H1 (cell line): ENCODE results near the gene OR13C9. TPM values are rescaled to one million over a fixed set of nuclear protein-coding genes. Genes with fewer than 3 reads are reported as not detected.

Experiments
- CTCF ChIA-PET: fragments of 300-600 bp; sonication (Branson Sonifier 250); formaldehyde crosslinking; loops from one replicate; lab custom pipeline; 2021; ENCODE audit not compliant: partially characterized antibody; lab: Charles Lee
- POLR2A ChIA-PET: fragments of 300-600 bp; sonication (Branson Sonifier 250); formaldehyde crosslinking; loops from one replicate; lab custom pipeline; 2021; ENCODE audit warnings: inconsistent platforms; ENCODE audit not compliant: partially characterized antibody; lab: Charles Lee
- DNase-seq, 2 experiments: peaks; one replicate each; pipeline versions ENCODE4 v3.0.0 to v3.0.0-alpha.2; 2010 to 2022; ENCODE audit warnings: low spot score in 2 of 2, low read depth in 1 of 2, mixed read lengths in 1 of 2
- FAIRE-seq: peaks from 2 replicates; lab custom pipeline; 2011; peaks lifted over from hg19 to GRCh38; lab: Jason Lieb, UNC
- H2AFZ ChIP-seq: 2 replicates; pipeline ENCODE4 v1.8.1; 2012; ENCODE audit warnings: low read length, inconsistent platforms
- H2AK5ac ChIP-seq: 2 replicates; pipeline ENCODE4 v1.6.1; 2013; ENCODE audit warnings: low read depth, low read length
- H2BK120ac ChIP-seq: replicated peaks from 2 replicates; pipeline ENCODE3; 2013; ENCODE audit warnings: low read depth, low read length, inconsistent platforms
- H2BK12ac ChIP-seq: 2 replicates; pipeline ENCODE4 v1.6.1; 2013; ENCODE audit warnings: low read depth, low read length
- H2BK15ac ChIP-seq: 2 replicates; pipeline ENCODE4 v1.6.1; 2013; ENCODE audit warnings: low read length
- H2BK20ac ChIP-seq: 2 replicates; pipeline ENCODE4 v1.6.1; 2013; ENCODE audit warnings: low read length
- H2BK5ac ChIP-seq: 2 replicates; pipeline ENCODE4 v1.6.1; 2013; ENCODE audit warnings: low read depth, low read length
- H3K14ac ChIP-seq: 2 replicates; pipeline ENCODE4 v1.6.1; 2013; ENCODE audit warnings: inconsistent platforms; ENCODE audit not compliant: insufficient read length
- H3K18ac ChIP-seq: 2 replicates; pipeline ENCODE4 v1.6.1; 2013; ENCODE audit warnings: low read length; ENCODE audit errors: extremely low read depth
- H3K23ac ChIP-seq: 2 replicates; pipeline ENCODE4 v1.6.1; 2013; ENCODE audit warnings: inconsistent platforms; ENCODE audit not compliant: insufficient read length
- H3K23me2 ChIP-seq: 2 replicates; pipeline ENCODE4 v1.6.1; 2013; ENCODE audit warnings: low read depth, low read length
- H3K27ac ChIP-seq: 2 replicates; pipeline ENCODE4 v1.6.1; 2011; ENCODE audit warnings: low read depth, low read length, inconsistent platforms
- H3K27me3 ChIP-seq, 4 experiments: replicated peaks in 1 of 4; 1 replicate in 1 of 4; 2 replicates in 3 of 4; pipeline versions ENCODE4 v1.6.1 to v1.8.1; 2011 to 2013; ENCODE audit warnings: low read length in 3 of 4, mild to moderate bottlenecking in 3 of 4, inconsistent platforms in 2 of 4, mixed read lengths in 2 of 4, moderate library complexity in 1 of 4; ENCODE audit not compliant: control insufficient read depth in 3 of 4, insufficient read depth in 3 of 4; ENCODE audit errors: extremely low read depth in 1 of 4
- H3K36me3 ChIP-seq, 4 experiments: 2 replicates each; pipeline versions ENCODE4 v1.6.1 to v1.8.1; 2011 to 2013; ENCODE audit warnings: mild to moderate bottlenecking in 4 of 4, low read length in 3 of 4, moderate library complexity in 2 of 4, control low read depth in 1 of 4, inconsistent platforms in 1 of 4; ENCODE audit not compliant: insufficient read depth in 4 of 4, control insufficient read depth in 2 of 4
- H3K4ac ChIP-seq: replicated peaks from 2 replicates; pipeline ENCODE3; 2013; ENCODE audit warnings: low read length, low read depth, mixed read lengths, inconsistent platforms; ENCODE audit not compliant: insufficient read length
- H3K4me1 ChIP-seq, 4 experiments: replicated peaks in 1 of 4; 1 replicate in 1 of 4; 2 replicates in 3 of 4; pipeline versions ENCODE4 v1.6.1 to v1.8.1; 2011 to 2013; ENCODE audit warnings: low read length in 3 of 4, inconsistent platforms in 2 of 4, mixed read lengths in 1 of 4; ENCODE audit not compliant: insufficient read depth in 4 of 4, control insufficient read depth in 3 of 4
- H3K4me2 ChIP-seq, 2 experiments: 2 replicates each; pipeline versions ENCODE4 v1.6.1 to v1.8.1; 2011 to 2013; ENCODE audit warnings: low read depth in 2 of 2, low read length in 2 of 2, control low read depth in 1 of 2, inconsistent platforms in 1 of 2, mild to moderate bottlenecking in 1 of 2; ENCODE audit not compliant: insufficient read depth in 1 of 2
- H3K4me3 ChIP-seq, 4 experiments: fragments of 200-600, 300-600 bp in 1 of 4; sonication (generic), shearing (Covaris generic), sonication (Bioruptor Twin) in 1 of 4; 2 replicates each; pipeline versions ENCODE4 v1.5.1 to v1.8.1; 2011 to 2016; ENCODE audit warnings: low read length in 4 of 4, low read depth in 3 of 4, control low read depth in 2 of 4, inconsistent platforms in 2 of 4, mild to moderate bottlenecking in 2 of 4, mixed read lengths in 1 of 4, moderate library complexity in 1 of 4; ENCODE audit not compliant: insufficient read depth in 2 of 4; ENCODE audit errors: extremely low read depth in 1 of 4
- H3K56ac ChIP-seq: replicated peaks from 2 replicates; pipeline ENCODE3; 2013; ENCODE audit warnings: low read depth, mild to moderate bottlenecking, mixed read lengths, low read length, inconsistent platforms; ENCODE audit not compliant: insufficient read length
- H3K79me1 ChIP-seq: 2 replicates; pipeline ENCODE4 v1.6.1; 2013; ENCODE audit warnings: low read depth, low read length, control low read depth
- H3K79me2 ChIP-seq, 2 experiments: 2 replicates each; pipeline versions ENCODE4 v1.6.1 to v1.8.1; 2012 to 2013; ENCODE audit warnings: low read length in 2 of 2, mild to moderate bottlenecking in 2 of 2, inconsistent platforms in 1 of 2; ENCODE audit not compliant: insufficient read depth in 2 of 2, control insufficient read depth in 1 of 2
- H3K9ac ChIP-seq, 4 experiments: replicated peaks in 1 of 4; 1 replicate in 1 of 4; 2 replicates in 3 of 4; pipeline versions ENCODE4 v1.6.1 to v1.8.1; 2011 to 2013; ENCODE audit warnings: low read depth in 3 of 4, low read length in 3 of 4, control low read depth in 2 of 4, mild to moderate bottlenecking in 2 of 4, moderate library complexity in 2 of 4, inconsistent platforms in 1 of 4; ENCODE audit errors: extremely low read depth in 1 of 4
- H3K9me3 ChIP-seq, 2 experiments: 2 replicates each; pipeline versions ENCODE4 v1.6.1 to v1.8.1; 2012 to 2013; ENCODE audit warnings: mild to moderate bottlenecking in 2 of 2, moderate library complexity in 2 of 2, control low read depth in 1 of 2, inconsistent platforms in 1 of 2, low read depth in 1 of 2, low read length in 1 of 2, mixed read lengths in 1 of 2; ENCODE audit not compliant: insufficient read depth in 2 of 2
- H4K20me1 ChIP-seq, 2 experiments: replicated peaks in 1 of 2; 2 replicates each; pipeline versions ENCODE3 to v1.8.1; 2011 to 2013; ENCODE audit warnings: inconsistent platforms in 2 of 2, low read length in 2 of 2, mild to moderate bottlenecking in 1 of 2; ENCODE audit not compliant: insufficient read depth in 2 of 2, control insufficient read depth in 1 of 2
- H4K5ac ChIP-seq: 2 replicates; pipeline ENCODE4 v1.6.1; 2013; ENCODE audit warnings: low read length, low read depth, mixed read lengths, inconsistent platforms; ENCODE audit not compliant: insufficient read length
- H4K8ac ChIP-seq: 2 replicates; pipeline ENCODE4 v1.8.0; 2013; ENCODE audit warnings: mild to moderate bottlenecking, moderate library complexity, low read length, inconsistent platforms; ENCODE audit not compliant: insufficient read depth; ENCODE audit errors: extremely low read depth
- H4K91ac ChIP-seq: replicated peaks from 2 replicates; pipeline ENCODE3; 2013; ENCODE audit warnings: low read length, mixed read lengths, inconsistent platforms; ENCODE audit not compliant: insufficient read length
- CEBPB ChIP-seq: IDR thresholded peaks from 2 replicates; pipeline ENCODE4 v1.6.1; 2012; ENCODE audit warnings: low read depth, low read length
- SAP30 ChIP-seq: fragments of 300-600 bp; sonication (generic); IDR thresholded peaks from 2 replicates; pipeline ENCODE4 v1.7.1; 2012; ENCODE audit warnings: low read length, moderate library complexity, mild to moderate bottlenecking, inconsistent platforms; ENCODE audit not compliant: insufficient read depth, insufficient replicate concordance
- WGBS, 2 experiments: shearing (Covaris generic) in 1 of 2; methylation state at CpG; one replicate each; pipeline versions ENCODE4 v1.1.6 to v1.1.7; 2013 to 2015; ENCODE audit warnings: low lambda C conversion rate in 2 of 2, mixed read lengths in 2 of 2, inconsistent platforms in 1 of 2, low coverage in 1 of 2, missing lambda C conversion rate in 1 of 2; ENCODE audit not compliant: insufficient replicate concordance in 2 of 2, insufficient coverage in 1 of 2, insufficient read length in 1 of 2; ENCODE audit errors: extremely low coverage in 1 of 2, missing lambda C conversion rate in 1 of 2; 5-methylcytosine and 5-hydroxymethylcytosine counted together
- polyA plus RNA-seq, 7 experiments: library from polyadenylated mRNA; depleted of rRNA in 3 of 7; stranded (reverse) in 5 of 7; unstranded in 2 of 7; fragments of >200 nt in 5 of 7; fragments of 200-250 nt in 2 of 7; gene quantifications; 1 replicate in 5 of 7; 2 replicates in 1 of 7; 4 replicates in 1 of 7; pipeline versions ENCODE4 v1.2.1 to v1.2.3, GENCODE V29; 2011 to 2013; ENCODE audit warnings: missing spikeins in 2 of 7, mixed read lengths in 2 of 7
- total RNA-seq: library from RNA; stranded (reverse); fragmentation: NEBNext Ultra II Directional; extraction: Animal tissue kit (Norgen Biotek cat#: 25700); gene quantifications from 2 replicates; pipeline ENCODE4 v1.2.1, GENCODE V29; 2021

Gene OR13C9
- total and polyA plus RNA-seq, 2 of the 8 experiments (the other 6 are each of a cell fraction or from before 2014, with no cell fraction given) = not detected

DNA sequence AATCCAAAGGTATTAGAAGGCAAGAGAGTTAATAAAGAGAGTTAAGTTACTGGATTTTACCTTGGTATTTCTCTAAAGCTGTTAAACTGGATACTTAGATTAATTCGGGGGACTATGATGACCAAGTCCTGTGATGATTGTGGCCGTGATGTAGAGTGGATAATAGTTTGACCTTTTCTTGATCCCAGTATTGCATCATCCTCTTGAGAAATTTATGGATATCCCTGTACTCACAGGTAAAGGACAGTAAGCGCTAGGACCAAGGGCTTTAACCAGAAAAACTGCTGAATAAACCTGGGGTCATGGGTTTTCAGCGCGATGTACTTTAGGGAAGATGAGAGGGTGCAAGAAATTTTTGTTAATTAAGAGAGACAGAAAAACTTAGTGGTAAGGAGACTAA is 40.7 kb downstream of the OR13C9 start:
- Histone ChIP-seq H3K56ac (no peak overlapping the region), H3K9me3 (no peaks in the 10 kb centered on the region), H3K36me3 (no peaks in the 10 kb centered on the region), H3K23ac (no peak overlapping the region), H3K9ac (no peak overlapping the region), H3K27ac (no peak overlapping the region), H3K14ac (no peak overlapping the region), H2AK5ac (no peak overlapping the region), H4K91ac (no peak overlapping the region), H2BK20ac (no peak overlapping the region), H3K18ac (no peak overlapping the region), H4K8ac (no peak overlapping the region), H3K4ac (no peak overlapping the region), H2BK15ac (no peak overlapping the region), H3K4me2 (no peak overlapping the region), H4K20me1 (no peaks in the 10 kb centered on the region), H3K79me1 (no peaks in the 10 kb centered on the region), H2BK120ac (no peak overlapping the region), H2AFZ (peak overlapping the region; percentile 20), H3K79me2 (no peaks in the 10 kb centered on the region), H3K23me2 (no peaks in the 10 kb centered on the region), H3K4me1 (no peaks in the 10 kb centered on the region), H3K27me3 (no peaks in the 10 kb centered on the region), H2BK5ac (no peak overlapping the region), H3K4me3 (no peak overlapping the region), H2BK12ac (no peak overlapping the region), H4K5ac (no peak overlapping the region)
- 89% methylated on average over 5 of the region's 5 CpGs; no CpG with 5 or more reads in 1 of the 2 experiments for WGBS, 2 experiments
- DNase-seq = no peak
- CTCF ChIA-PET = no interaction called here
- FAIRE-seq = no peak
- TF ChIP-seq SAP30 (no peak), CEBPB (peak; percentile 70; the same call in 1 of the 2 replicates)
- POLR2A ChIA-PET = no interaction called here
